Naive thymus-derived CD8-positive, alpha-beta T cell (primary cell): ENCODE data around the gene TEPSIN. TPM values are rescaled to one million over a fixed set of nuclear protein-coding genes. Genes with fewer than 3 reads are reported as not detected.
A peak's percentile ranks its signal among the peaks of the same experiment; 100 is the strongest.

ENCODE experiments used
- ATAC-seq, 2 donors: fragments of 150-1000 bp; cut with Tn5 transposase in 1 of 2; sonication (Bioruptor Pico), chemical (Tn5 transposase) in 1 of 2; 1 replicate in 1 of 2; 2 replicates in 1 of 2; pipeline ENCODE4 v1.10.0; 2021; ENCODE audit warnings: mild to moderate bottlenecking in 2 of 2, moderate library complexity in 2 of 2
- POLR2A ChIA-PET: fragments of 350-600 bp; sonication (Branson Sonifier 250); formaldehyde crosslinking; loops from one replicate; lab custom pipeline; 2021; ENCODE audit warnings: antibody characterized with exemption; lab: Charles Lee
- DNase-seq, 10 donors: peaks; one replicate each; pipeline versions ENCODE4 v3.0.0 to v3.0.0-alpha.2; 2020 to 2022
- H3K27ac Mint-ChIP-seq, 10 donors: one replicate each; pipeline ENCODE4 v1.8.0; 2020 to 2022; ENCODE audit warnings: mild to moderate bottlenecking in 10 of 10, mixed read lengths in 10 of 10, moderate library complexity in 4 of 10, inconsistent platforms in 1 of 10
- H3K27me3 Mint-ChIP-seq, 5 donors: one replicate each; pipeline ENCODE4 v1.8.0; 2021 to 2022; ENCODE audit warnings: mixed read lengths in 5 of 5
- H3K36me3 Mint-ChIP-seq, 3 donors: one replicate each; pipeline ENCODE4 v1.8.0; 2020 to 2022; ENCODE audit warnings: mixed read lengths in 3 of 3, mild to moderate bottlenecking in 2 of 3, inconsistent platforms in 1 of 3
- H3K4me1 Mint-ChIP-seq, 4 donors: one replicate each; pipeline ENCODE4 v1.8.0; 2021 to 2022; ENCODE audit warnings: mixed read lengths in 4 of 4
- H3K4me3 Mint-ChIP-seq, 10 donors: one replicate each; pipeline ENCODE4 v1.8.0; 2020 to 2022; ENCODE audit warnings: mild to moderate bottlenecking in 10 of 10, mixed read lengths in 10 of 10, moderate library complexity in 6 of 10, inconsistent platforms in 1 of 10
- H3K9me3 Mint-ChIP-seq, 9 donors: one replicate each; pipeline ENCODE4 v1.8.0; 2020 to 2022; ENCODE audit warnings: mixed read lengths in 9 of 9, mild to moderate bottlenecking in 3 of 9, inconsistent platforms in 1 of 9, moderate library complexity in 1 of 9
- polyA plus RNA-seq, 3 donors: library from polyadenylated mRNA; unstranded; fragments of 300-500 nt; fragmentation: Illumina TruSeq; gene quantifications; one replicate each; pipeline ENCODE4 v1.2.3, GENCODE V29; 2021
- total RNA-seq, 8 experiments: library from RNA in 2 of 8; stranded (reverse) in 2 of 8; gene quantifications; one replicate each; pipeline ENCODE4 v1.2.3 and lab custom pipeline; 2021 to 2026

Gene TEPSIN
- total and polyA plus RNA-seq, 5 experiments from 2014 or later, result 2.7 to 136 (median 2.8) TPM

DNA sequence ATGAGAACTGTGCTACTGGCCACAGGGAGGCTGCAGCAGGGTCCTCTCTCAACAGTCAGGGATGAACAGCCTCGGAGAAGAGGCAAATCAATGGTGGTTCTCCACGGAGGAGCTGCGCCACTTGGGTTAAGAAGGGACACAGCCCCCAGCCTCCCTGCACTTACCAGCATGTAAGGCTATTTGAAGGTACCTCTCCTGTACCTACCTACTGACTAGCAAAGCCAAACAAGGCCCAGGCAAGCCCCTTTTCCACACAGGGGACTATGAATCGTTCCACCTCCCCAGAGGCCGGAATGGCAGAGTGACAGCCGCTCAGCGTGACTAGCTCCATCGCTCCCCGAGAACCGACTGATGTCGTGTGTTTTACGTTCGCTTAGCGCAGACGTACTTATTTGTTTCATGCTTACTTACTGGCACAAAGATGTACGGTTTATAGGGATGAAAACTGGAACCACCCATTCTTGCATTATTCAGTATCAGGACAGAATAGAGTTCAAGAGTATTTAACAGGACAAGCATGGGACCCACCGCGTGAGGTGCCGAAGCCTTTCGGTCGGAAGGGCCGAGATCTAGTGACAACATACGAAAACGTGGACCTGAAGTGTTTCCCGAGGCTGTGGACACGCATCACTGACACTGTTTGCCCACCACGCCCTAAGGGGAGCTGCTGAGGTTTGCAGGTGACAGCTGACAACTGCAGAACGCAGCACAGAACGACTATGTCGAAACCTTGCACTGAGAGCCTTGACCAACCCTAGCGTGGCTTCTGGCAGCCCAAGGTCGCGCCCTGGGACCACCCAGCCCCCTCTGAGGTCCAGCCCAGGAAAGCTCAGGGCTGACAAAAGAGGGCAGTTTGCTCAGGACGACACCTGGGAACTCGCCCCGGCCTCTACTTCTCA lies 1.0 kb downstream of the TEPSIN start:
- Mint-ChIP-seq H3K4me3 (peak overlapping the region; percentile 75 to 94 (median 86)), H3K4me1 (peaks cover 13 to 55% (median 46%) of the 10 kb centered on the region in 4 donors), H3K9me3 (no peaks in the 10 kb centered on the region), H3K36me3 (peaks cover 0 to 3% (median 0%) of the 10 kb centered on the region in 3 donors), H3K27me3 (no peaks in the 10 kb centered on the region), H3K27ac (peak overlapping the region in 8 of 10 donors; percentile 13 to 82 (median 41))
- no peak for ATAC-seq
- POLR2A ChIA-PET, result interaction anchor here (0.6 to 3.9 kb wide), 7 partner anchors 10 to 275 kb away, joined by 4 to 43 read pairs (median 10); partner anchors contain the start of genes ACTG1 and CEP131
- DNase-seq, result peak in 1 of 10 donors; percentile 60

DNA sequence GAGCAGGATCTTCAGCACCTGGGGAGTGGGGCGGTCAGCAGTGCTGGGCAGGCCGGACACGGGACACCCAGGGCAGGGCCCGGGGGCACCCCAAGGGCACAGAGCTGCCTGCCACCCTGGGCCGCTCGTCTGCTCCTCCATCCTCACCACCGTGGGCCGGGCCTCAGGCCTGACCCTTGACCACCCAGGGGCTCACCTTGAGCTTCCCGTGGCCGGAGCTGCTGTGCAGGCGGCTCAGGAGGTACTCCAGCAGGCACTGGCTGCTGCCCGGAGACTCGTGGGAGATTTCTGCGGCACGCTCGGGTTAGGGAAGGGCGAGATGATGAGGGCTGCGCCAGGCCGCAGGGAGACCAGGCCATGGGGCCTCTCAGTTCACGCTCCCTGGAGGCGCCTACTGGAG lies 2.1 kb downstream of the TEPSIN start:
- Mint-ChIP-seq H3K27ac (peak overlapping the region in 1 of 10 donors; percentile 56), H3K4me1 (peaks cover 12 to 47% (median 39%) of the 10 kb centered on the region in 4 donors), H3K9me3 (no peaks in the 10 kb centered on the region), H3K36me3 (peaks cover 0 to 3% (median 0%) of the 10 kb centered on the region in 3 donors), H3K27me3 (no peaks in the 10 kb centered on the region), H3K4me3 (peak overlapping the region in 5 of 10 donors; percentile 24 to 94 (median 79))
- DNase-seq, result peak in 1 of 10 donors; percentile 57
- ATAC-seq, result no peak
- POLR2A ChIA-PET, result interaction anchor here (1.2 to 3.9 kb wide), 2 partner anchors 15 to 17 kb away, joined by 3 to 43 read pairs; partner anchors contain the start of gene CEP131

GRCh38 chr17:81235822-81236740 lies 2.8 kb downstream of the TEPSIN start:
- H3K27me3 Mint-ChIP-seq, result no peaks in the 10 kb centered on the region
- H3K4me3 Mint-ChIP-seq, result peak overlapping the region in 6 of 10 donors; percentile 22 to 67 (median 30)
- H3K9me3 Mint-ChIP-seq, result no peaks in the 10 kb centered on the region
- H3K36me3 Mint-ChIP-seq, result peaks cover 0 to 3% (median 0%) of the 10 kb centered on the region in 3 donors
- POLR2A ChIA-PET, result interaction anchor here (1.2 kb wide), 1 partner anchor 16 kb away, joined by 3 read pairs; no protein-coding TSS in a partner anchor
- no peak overlapping the region for H3K27ac Mint-ChIP-seq
- H3K4me1 Mint-ChIP-seq, result peaks cover 10 to 41% (median 33%) of the 10 kb centered on the region in 4 donors
- ATAC-seq, result no peak
- peak in 1 of 10 donors; percentile 50 for DNase-seq

DNA sequence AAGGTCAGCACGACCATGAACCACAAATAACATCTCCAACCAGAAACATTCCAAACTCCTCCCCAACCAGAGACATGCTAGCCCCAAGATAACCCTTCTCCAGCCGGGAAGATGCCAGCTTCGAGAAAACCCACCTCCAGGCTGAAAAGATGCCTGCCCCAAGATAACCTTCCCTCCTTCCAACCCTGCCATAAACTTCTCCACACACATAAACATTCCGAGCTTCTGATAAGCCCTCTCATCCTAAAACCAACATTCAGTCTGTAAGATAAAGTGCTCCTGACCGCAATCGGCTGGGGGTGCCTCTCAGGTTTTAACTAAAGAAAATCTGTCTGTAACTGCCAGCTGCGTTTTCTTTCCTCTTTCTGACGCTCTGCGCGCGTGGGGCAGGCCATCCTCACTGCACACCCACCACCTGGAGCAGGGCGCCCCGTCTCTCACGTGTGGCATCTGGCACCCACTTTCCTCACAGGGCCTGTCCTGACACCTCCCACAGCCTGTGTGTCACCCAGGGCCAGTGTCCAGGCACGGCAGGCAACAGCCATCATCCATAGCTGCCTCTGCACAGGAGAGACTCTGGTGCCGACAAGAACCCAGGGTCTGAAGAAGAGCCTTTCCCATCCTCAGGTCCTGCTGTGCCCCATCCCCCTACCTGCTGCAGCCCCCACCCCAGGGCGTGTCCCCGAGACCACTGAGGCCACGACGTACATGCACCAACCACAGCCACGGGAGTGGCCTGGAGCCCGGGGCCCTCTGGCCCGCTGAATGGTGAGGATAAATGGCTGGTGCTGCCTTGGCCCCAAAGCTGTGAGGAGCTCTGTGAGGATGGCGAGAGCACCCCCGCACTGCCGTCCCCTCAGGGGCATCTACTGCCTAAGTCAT lies 3.7 kb downstream of the TEPSIN start:
- H3K4me3 Mint-ChIP-seq, result peak overlapping the region in 3 of 10 donors; percentile 50 to 56 (median 55)
- H3K36me3 Mint-ChIP-seq, result peaks cover 0 to 9% (median 0%) of the 10 kb centered on the region in 3 donors
- POLR2A ChIA-PET, result interaction anchor here (1.2 to 2.4 kb wide), 2 partner anchors 12 to 15 kb away, joined by 3 to 6 read pairs; partner anchors contain the start of gene CEP131
- H3K27me3 Mint-ChIP-seq, result no peaks in the 10 kb centered on the region
- peaks cover 9 to 35% (median 25%) of the 10 kb centered on the region in 4 donors for H3K4me1 Mint-ChIP-seq
- no peaks in the 10 kb centered on the region for H3K9me3 Mint-ChIP-seq
- DNase-seq (peak in 1 of 10 donors; percentile 59), ATAC-seq (no peak)
- peak overlapping the region in 1 of 10 donors; percentile 69 for H3K27ac Mint-ChIP-seq

DNA sequence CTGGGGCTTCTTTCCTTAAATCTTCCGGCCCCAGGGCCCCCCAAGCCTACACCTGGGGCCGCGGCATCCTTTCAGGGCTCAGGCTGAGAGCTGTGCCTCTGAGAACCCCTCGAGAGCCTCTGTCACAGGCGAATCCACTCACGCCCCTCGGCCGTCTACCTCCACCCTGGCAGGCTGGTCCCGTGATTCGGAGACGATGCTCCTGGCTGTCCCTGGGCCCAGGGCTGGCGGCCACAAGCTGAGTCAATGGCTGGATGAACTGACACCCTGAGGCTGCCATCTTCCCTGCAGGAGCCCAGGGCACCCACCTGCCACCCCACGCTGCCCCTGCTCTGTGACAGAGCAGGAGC lies 4.4 kb downstream of the TEPSIN start:
- Mint-ChIP-seq H3K9me3 (no peaks in the 10 kb centered on the region), H3K27ac (peak overlapping the region in 1 of 10 donors; percentile 69), H3K27me3 (no peaks in the 10 kb centered on the region), H3K4me3 (peak overlapping the region in 1 of 10 donors; percentile 8), H3K4me1 (peaks cover 9 to 35% (median 22%) of the 10 kb centered on the region in 4 donors), H3K36me3 (peaks cover 0 to 15% (median 6%) of the 10 kb centered on the region in 3 donors)
- ATAC-seq, result no peak
- peak in 1 of 10 donors; percentile 41 for DNase-seq
- POLR2A ChIA-PET, result interaction anchor here (2.4 kb wide), 1 partner anchor 12 kb away, joined by 6 read pairs; the partner anchor contains the start of gene CEP131

GRCh38 chr17:81233811-81234505 lies 4.9 kb downstream of the TEPSIN start:
- peaks cover 9 to 35% (median 21%) of the 10 kb centered on the region in 4 donors for H3K4me1 Mint-ChIP-seq
- no peak overlapping the region for H3K27ac Mint-ChIP-seq
- H3K9me3 Mint-ChIP-seq, result no peaks in the 10 kb centered on the region
- POLR2A ChIA-PET, result interaction anchor here (2.4 kb wide), 1 partner anchor 11 kb away, joined by 6 read pairs; the partner anchor contains the start of gene CEP131
- no peak overlapping the region for H3K4me3 Mint-ChIP-seq
- peaks cover 0 to 16% (median 6%) of the 10 kb centered on the region in 3 donors for H3K36me3 Mint-ChIP-seq
- ATAC-seq (no peak), DNase-seq (peak in 1 of 10 donors; percentile 48)
- H3K27me3 Mint-ChIP-seq, result no peaks in the 10 kb centered on the region

DNA sequence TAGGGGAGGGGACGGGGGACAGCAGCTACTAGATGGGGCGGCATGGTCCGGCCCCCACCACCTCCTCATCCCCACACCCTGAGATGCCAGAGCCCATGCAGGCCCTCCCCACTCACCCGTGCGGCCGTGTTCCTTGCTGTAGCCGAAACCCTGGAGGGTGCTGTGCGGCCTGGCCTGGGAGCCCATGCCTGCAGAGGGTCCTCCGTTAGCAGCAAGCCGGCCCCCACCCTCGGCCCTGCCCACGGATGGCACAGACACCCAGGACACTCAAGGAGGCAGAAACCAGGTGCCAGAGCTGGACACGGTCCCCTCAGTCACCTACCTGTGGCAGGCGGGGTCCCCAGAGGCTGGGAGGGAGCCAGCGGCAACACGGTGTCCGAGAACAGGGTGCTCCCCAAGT lies 5.5 kb downstream of the TEPSIN start:
- peak in 1 of 10 donors; percentile 52 for DNase-seq
- Mint-ChIP-seq H3K27ac (no peak overlapping the region), H3K4me3 (no peak overlapping the region), H3K36me3 (peaks cover 0 to 16% (median 6%) of the 10 kb centered on the region in 3 donors), H3K9me3 (no peaks in the 10 kb centered on the region), H3K27me3 (no peaks in the 10 kb centered on the region), H3K4me1 (peaks cover 9 to 35% (median 22%) of the 10 kb centered on the region in 4 donors)
- POLR2A ChIA-PET, result interaction anchor here (2.4 kb wide), 1 partner anchor 10 kb away, joined by 6 read pairs; the partner anchor contains the start of gene CEP131
- ATAC-seq, result no peak

- ATAC-seq (no peak), DNase-seq (peak in 1 of 10 donors; percentile 51)
- peaks cover 0 to 16% (median 6%) of the 10 kb centered on the region in 3 donors for H3K36me3 Mint-ChIP-seq
- no peak overlapping the region for H3K4me3 Mint-ChIP-seq
- peaks cover 9 to 31% (median 21%) of the 10 kb centered on the region in 4 donors for H3K4me1 Mint-ChIP-seq
- H3K27ac Mint-ChIP-seq, result no peak overlapping the region
- POLR2A ChIA-PET, result interaction anchor here (2.4 kb wide), 1 partner anchor 10 kb away, joined by 6 read pairs; the partner anchor contains the start of gene CEP131
- H3K27me3 Mint-ChIP-seq, result no peaks in the 10 kb centered on the region
- no peaks in the 10 kb centered on the region for H3K9me3 Mint-ChIP-seq
Measured at GRCh38 chr17:81232616-81233241, 6.1 kb downstream of the TEPSIN start.

- H3K4me1 Mint-ChIP-seq, result peaks cover 10 to 26% (median 18%) of the 10 kb centered on the region in 4 donors
- ATAC-seq (no peak), DNase-seq (peak in 1 of 10 donors; percentile 35)
- no peaks in the 10 kb centered on the region for H3K27me3 Mint-ChIP-seq
- no peak overlapping the region for H3K27ac Mint-ChIP-seq
- peaks cover 0 to 16% (median 6%) of the 10 kb centered on the region in 3 donors for H3K36me3 Mint-ChIP-seq
- POLR2A ChIA-PET, result no interaction called here
- H3K4me3 Mint-ChIP-seq, result no peak overlapping the region
- H3K9me3 Mint-ChIP-seq, result no peaks in the 10 kb centered on the region
Measured at GRCh38 chr17:81231766-81232581, 6.9 kb downstream of the TEPSIN start.
